Fibroblast of pulmonary artery (primary cell): ENCODE results near the gene A2M.

Experiments used
- DNase-seq: peaks from one replicate; pipeline ENCODE4 v3.0.0-alpha.2; 2010; ENCODE audit warnings: low read depth
- H3K4me3 ChIP-seq: replicated peaks from 2 replicates; pipeline ENCODE4 v1.5.1; 2011; ENCODE audit warnings: low read depth, mild to moderate bottlenecking, control low read depth, low read length, moderate library complexity
- CTCF ChIP-seq: IDR thresholded peaks from 2 replicates; pipeline ENCODE4 v1.5.1; 2011; ENCODE audit warnings: mild to moderate bottlenecking, control low read depth, low read length, inconsistent platforms; ENCODE audit errors: missing control alignments

A2M gene

GRCh38 chr12:9115731-9116559 lies at the start of gene A2M:
Gene A2M, minus strand, starts transcription at chr12:9115919. Its CDS starts 70 bp downstream, at chr12:9115849.
- peak; percentile 8 for DNase-seq
- TF ChIP-seq CTCF = no peak
- no peak within 1 kb of the TSS for H3K4me3 ChIP-seq

- TF ChIP-seq CTCF = no peak
- no peak for DNase-seq
- H3K4me3 ChIP-seq = no peak overlapping the region
Observed at GRCh38 chr12:9163392-9163791, 47.7 kb upstream of the A2M start.

- no peak overlapping the region for H3K4me3 ChIP-seq
- no peak for TF ChIP-seq CTCF
- DNase-seq = no peak
Observed at GRCh38 chr12:9156119-9156518, 40.4 kb upstream of the A2M start.

- no peak overlapping the region for H3K4me3 ChIP-seq
- no peak for DNase-seq
- TF ChIP-seq CTCF = no peak
Observed at GRCh38 chr12:9149372-9149771, 33.7 kb upstream of the A2M start.

- TF ChIP-seq CTCF = no peak
- no peak overlapping the region for H3K4me3 ChIP-seq
- DNase-seq = no peak
Observed at GRCh38 chr12:9148926-9149325, 33.2 kb upstream of the A2M start.

- no peak overlapping the region for H3K4me3 ChIP-seq
- TF ChIP-seq CTCF = no peak
- DNase-seq = no peak
Observed at GRCh38 chr12:9147461-9147860, 31.7 kb upstream of the A2M start.

GRCh38 chr12:9144730-9145106 lies 29.0 kb upstream of the A2M start:
- no peak for TF ChIP-seq CTCF
- H3K4me3 ChIP-seq = no peak overlapping the region
- no peak for DNase-seq
